ENCODE results near the gene IKZF3.
"Not testable (repeated sequence)": the region's sequence is repeated elsewhere in the genome, so short reads cannot be mapped to it uniquely, and the experiment has no call there.

The IKZF3 gene

DNA sequence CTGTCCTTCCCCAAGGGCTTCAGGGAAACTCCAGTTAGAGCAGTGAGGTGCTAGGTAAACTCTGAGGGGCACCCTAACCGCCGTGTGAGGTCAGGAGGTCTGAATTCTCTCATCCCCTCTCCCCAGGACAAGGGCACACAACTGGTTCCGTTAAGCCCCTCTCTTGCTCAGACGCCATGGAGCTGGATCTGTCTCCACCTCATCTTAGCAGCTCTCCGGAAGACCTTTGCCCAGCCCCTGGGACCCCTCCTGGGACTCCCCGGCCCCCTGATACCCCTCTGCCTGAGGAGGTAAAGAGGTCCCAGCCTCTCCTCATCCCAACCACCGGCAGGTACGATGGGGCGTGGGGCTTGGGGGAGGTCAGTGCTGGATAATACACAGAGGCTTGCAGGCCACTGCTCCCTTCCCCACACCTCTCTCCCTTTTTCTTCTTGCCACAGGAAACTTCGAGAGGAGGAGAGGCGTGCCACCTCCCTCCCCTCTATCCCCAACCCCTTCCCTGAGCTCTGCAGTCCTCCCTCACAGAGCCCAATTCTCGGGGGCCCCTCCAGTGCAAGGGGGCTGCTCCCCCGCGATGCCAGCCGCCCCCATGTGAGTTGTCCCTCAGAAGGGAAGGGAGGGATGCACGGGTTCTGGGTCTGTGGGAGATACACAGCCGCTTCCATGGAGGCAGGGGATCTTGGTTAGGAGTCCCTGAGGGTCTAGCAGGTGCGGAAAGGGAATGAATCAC is 121.8 kb downstream of the IKZF3 start:
- in situ Hi-C loops (cut with MboI; ENCODE audit: low sequenced_read_pairs): no loop called here

DNA sequence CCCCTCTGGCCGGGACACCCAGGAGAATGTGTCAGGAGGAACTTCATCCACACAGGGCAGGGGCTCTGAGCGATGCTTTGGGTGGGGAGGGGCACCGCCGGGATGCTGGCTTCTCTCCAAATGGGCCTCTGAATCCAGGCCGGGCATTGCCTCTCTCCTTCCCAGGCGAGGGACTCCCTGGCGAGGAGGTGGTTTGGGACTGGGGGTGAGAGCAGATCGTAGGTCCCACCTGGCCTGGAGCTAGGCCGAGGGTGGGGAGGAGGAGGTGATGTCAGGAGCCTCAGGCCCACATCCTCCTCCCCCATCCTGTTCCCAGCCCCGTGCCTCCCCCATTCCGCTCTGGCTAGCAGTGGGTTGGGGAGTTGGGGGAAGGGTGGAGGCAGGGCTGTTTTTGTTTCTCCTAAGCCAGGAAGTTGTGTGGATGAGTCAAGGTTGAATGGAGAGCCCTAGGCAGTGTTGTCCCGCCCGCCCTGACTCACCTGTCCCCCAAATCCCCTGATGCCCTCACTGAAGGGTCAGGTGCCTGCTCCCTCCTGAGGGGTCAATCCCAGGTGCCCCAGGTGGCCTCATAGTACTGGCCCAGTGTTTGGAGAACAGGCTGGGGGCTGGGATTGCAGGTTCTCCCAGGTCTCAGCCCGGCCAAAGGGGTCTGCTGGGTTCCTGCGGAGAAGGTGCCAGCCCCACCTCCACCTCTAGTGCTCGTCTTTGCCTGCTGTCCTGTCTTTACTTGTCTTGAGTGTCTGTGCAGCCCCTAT is 123.6 kb downstream of the IKZF3 start:
- in situ Hi-C loops (cut with MboI; ENCODE audit: low sequenced_read_pairs): no loop called here

DNA sequence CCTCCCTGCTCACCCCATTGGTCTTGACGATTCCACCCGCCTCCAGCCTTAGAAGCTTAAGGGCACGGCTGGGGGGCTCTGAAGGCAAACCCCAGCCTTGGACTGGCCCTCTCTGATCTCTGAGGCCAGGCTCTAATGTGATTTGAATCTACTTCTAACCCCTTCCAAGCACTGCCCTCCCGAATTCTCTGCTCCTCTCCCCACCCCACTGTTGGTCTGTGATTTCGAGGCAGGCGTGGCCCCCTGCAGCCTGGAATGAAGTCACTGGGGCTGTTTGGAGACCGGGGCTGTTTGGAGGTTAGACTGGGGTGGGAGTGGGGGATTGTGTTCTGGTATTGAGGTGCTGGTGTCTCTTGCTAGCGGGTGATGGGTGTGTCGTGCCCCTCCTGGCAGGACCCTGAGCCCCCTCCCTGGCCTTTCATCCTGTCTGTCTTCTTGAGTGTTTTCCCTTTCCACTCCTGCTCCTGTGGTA is 124.2 kb downstream of the IKZF3 start:
- in situ Hi-C loops (cut with MboI; ENCODE audit: low sequenced_read_pairs): no loop called here

DNA sequence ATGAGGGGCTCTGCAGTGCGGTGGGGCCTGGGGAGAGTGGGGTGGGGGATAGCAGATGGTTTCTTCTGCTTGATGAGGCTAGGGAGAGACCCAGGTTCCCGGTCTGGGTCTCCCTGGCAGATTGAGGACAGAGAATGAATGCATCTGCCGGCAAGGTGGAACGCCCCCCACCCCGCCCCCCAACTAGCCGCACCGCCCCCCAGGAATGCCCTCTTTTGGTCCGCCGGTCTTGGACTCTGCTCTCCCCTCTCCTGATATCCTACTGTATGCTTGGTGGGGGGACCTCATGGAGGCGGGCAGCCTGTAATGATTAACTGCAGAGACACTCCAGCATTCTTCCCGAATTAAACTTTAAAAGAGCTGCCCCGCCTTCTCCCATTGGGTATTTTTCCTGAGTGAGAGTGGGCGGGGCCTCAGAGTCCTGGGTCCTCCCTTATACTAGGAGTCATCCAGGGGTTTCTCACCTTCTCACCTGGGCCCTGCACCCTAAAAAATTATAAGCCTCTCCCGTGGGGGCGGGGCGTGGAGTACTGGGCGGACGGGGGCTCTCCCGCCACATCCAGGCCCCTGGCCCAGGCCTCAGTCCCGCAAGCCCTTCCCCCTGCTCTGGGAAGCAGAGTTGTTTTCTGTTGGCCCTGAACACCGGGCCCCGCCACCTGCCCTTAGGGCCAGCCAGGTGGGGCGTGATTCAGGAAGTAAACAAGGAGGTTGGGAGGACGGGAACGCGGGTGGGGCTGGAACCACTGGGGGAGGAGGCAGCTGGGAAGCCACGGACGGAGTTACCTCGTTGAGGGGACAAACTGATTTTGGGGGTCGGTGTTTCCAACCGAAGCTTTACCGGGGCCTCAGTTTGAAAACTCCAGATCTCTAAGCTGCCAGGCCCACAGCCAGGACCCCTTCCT is 124.9 kb downstream of the IKZF3 start:
- in situ Hi-C loops (cut with MboI; ENCODE audit: low sequenced_read_pairs): no loop called here

DNA sequence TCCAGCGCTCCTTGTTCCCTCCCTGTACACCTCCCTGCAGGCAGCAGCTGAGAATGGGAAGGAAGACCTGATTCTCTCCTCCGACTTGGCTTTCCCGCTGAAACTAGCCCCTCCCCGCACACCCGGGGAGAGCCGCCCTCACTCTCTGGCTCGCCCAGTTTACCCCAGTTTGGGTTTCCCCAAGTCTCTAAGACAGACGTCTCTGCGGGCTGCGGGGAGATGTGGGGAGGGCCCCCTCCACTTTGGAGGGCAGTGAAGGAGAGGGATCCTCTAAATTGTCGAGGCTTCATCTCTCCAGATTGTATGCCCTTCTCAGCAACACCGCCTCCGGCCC is 125.6 kb downstream of the IKZF3 start:
- in situ Hi-C loops (cut with MboI; ENCODE audit: low sequenced_read_pairs): no loop called here

DNA sequence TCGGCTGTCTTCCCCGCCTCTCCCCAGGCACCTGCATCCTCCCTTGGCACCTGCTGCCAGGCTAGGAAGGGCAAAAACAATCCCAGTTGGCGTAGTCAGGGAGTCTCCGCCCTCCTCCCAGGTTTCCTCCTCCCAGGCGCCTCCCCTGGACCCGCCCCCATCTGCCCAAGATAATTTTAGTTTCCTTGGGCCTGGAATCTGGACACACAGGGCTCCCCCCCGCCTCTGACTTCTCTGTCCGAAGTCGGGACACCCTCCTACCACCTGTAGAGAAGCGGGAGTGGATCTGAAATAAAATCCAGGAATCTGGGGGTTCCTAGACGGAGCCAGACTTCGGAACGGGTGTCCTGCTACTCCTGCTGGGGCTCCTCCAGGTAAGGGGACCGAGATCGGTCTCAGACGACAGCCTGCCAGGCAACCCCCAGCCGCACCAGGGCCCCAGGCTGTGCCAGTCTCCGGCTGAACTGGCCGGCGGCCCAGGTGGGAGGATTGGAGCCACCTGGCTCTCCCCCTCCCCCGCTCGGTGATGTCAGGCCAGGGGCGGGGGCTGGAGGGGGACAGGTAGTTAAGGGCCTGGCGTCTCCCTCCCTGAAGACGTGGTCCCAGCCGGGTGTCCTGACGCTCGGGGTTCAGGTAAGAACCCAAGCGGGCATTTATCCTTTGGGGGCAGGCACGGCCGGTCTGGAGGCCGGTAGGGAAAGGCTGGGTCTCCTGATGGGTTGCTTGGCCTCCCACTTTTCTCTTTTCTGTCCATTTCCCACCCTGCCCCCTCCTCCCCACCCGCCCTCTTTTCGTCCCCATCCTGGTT is 126.1 kb downstream of the IKZF3 start, which contains the start of gene GRB7:
GRB7 (plus strand) TSS at position 179 of the 808 bp plus-strand sequence. CDS start 4,364 bp downstream, outside the sequence.
- in situ Hi-C loops (cut with MboI; ENCODE audit: low sequenced_read_pairs): no loop called here

DNA sequence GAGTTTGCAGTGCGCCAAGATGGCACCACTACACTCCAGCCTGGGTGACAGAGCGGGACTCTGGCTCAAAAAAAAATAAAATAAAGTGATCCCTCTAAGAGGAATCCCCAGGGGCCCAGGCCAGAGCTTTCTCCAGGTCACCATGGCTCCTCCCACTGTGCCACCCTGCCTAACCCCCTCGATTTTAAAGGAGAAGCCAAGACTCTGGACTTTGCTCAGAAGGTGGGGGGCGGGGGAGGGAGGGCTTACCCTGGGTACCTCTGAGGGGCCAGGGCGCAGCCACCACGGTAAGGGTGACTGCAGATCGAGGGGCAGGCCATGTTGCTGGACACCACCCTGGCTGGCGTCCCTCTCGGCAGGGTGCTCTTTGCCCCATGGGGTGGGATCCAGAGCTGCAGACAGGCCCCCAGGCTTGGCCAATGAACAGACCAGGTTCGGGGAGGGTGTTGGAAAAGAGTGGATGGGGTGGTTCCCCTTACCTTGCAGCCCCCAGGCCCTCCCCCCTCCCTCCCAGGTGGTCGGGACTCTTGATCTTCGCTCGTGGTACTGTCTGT is 126.8 kb downstream of the IKZF3 start:
- in situ Hi-C loops (cut with MboI; ENCODE audit: low sequenced_read_pairs): no loop called here

DNA sequence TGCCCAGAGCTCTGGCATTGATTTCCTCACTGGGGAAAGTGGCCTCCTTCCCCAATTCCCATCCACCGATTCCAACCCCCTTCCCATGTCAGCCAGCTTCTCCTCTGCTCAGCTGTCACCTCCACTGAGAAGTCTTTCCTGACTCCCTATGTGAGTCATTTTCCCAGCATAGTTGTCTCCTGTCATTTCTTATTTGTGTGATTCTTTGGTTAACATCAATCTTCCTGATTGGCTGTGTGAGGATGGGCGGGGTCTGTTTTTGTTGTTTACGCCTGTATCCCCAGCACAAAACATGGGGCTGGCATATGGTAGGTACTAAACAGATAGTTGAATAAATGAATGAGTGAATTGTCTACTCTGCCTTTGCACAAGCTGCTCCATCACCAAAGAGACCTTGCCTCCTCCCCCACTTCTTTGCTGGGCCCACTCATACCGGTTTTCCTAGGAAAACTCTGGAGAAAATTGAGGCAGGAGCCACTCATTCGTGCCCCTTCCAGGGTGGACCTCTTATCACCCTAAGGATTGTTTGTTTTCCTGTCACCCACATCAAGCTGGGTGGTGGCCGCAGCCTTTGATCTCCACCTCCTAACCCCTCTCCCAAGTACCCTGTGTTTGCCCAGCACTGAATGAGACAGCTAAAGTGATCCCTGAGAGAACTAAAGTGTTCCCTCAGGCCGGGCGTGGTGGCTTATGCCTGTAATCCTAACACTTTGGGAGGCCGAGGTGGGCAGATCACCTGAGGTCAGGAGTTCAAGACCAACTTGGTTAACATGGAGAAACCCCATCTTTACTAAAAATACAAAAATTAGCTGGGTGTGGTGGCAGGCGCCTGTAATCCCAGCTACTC is 127.6 kb downstream of the IKZF3 start:
- in situ Hi-C loops (cut with MboI; ENCODE audit: low sequenced_read_pairs): no loop called here

DNA sequence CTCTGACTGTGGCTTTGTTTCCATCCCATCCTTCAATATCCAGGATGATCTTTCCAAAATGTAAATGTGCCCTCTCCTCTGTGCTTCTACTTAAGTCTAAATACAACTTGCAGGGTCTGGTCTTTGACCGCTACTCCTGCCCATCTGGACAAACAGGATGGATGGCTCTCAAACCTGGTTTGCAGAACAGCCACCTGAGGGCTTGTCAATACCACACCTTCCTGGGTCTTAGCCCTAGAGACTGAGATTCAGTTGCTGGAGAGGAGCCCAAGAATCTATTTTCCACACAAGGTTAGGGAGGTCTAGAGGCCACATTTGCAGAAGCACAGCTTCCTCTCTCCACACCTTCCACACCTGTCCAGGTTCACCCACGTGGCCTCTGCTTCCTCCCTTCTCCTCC is 128.2 kb downstream of the IKZF3 start:
- in situ Hi-C loops (cut with MboI; ENCODE audit: low sequenced_read_pairs): no loop called here

DNA sequence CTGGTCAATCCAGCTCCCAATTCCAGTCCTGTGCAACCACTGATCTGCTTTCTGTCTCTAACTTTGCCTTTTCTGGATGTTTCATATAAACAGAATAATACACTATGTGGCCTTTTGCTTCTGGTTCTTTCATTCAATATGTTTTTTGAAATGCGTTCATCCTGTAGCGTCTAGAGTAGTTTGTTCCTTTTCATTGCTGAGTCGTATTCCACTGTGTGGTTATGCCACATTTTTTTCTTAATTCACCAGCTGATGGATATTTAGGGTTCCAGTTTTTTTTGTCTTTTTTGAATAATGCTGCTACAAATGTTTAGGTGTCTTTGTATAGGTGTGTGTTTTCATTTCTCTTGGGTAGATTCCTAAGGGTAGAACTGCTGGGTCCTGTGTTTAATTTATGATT is 131.5 kb downstream of the IKZF3 start:
- in situ Hi-C loops (cut with MboI; ENCODE audit: low sequenced_read_pairs): no loop called here

DNA sequence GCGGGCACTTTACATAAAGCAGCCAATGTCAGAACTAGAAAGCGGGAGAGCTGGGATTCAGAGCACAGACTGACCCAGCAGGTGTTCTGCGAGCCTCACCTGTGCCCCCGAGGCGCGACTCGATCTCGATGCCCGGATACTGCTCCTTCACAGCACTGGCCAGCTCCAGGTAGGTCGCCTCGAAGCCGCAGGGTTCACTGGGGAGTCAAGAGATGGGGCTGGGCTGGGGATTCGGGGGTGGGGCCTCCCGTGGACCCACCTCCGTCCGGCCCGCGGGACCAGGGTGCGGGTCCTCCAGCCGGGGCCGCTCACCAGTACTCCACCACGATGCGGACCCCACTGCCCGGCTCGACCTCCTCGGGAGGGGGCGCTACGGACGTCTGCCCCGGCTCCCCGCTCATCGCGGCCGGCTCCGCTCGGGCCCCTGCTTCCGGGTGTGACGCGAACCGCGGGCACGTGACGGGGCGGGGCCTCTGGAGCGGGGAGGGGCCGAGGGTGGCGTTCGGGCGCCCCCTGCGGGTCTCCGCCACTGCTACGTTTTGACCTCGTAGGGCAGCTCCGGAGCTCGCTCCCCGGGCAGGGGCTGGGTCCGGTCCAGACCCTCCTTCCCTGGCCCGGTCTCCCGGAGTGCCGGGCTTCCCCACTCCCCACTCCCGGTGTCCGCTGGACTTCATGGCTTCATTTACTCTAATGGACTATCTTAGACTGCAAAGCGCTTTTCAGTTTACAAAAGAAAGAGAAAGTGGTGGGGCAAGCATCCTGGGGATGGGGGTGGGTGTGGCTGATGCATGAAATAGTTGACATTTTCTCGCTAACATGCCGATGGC is 133.8 kb downstream of the IKZF3 start, which contains the start of gene MIEN1:
MIEN1 (minus strand) TSS at position 438 of the 827 bp plus-strand sequence; CDS start at position 401, 37 bp downstream.
- in situ Hi-C loops (cut with MboI; ENCODE audit: low sequenced_read_pairs): no loop called here

DNA sequence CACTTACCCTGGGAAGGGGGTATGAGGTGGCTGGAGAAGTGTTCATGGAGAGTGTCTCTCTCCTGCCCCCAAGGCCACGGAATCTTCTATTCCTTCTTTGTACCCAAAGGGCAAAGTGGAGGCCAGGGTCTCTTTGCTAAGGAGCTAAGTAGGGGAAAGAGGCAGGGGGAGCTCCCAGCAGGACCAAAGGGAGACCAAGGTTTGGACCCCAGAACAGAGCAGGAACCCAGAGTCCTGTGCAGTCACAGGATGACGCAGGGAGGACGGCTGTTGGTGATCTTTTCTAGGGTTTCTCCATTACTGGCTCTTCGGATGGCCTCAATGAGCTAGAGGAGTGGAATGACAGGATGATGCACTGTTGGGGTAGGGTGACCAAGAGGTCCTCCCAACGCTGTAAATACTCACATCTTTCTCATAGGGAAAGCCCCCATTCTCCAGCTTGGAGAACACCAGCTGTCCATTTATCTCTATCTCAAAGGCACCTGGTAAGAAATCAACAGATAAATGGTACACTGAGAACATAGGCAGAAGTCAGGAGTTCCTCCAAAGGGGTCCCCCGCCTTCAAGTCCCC is 134.7 kb downstream of the IKZF3 start:
- in situ Hi-C loops (cut with MboI; ENCODE audit: low sequenced_read_pairs): no loop called here

DNA sequence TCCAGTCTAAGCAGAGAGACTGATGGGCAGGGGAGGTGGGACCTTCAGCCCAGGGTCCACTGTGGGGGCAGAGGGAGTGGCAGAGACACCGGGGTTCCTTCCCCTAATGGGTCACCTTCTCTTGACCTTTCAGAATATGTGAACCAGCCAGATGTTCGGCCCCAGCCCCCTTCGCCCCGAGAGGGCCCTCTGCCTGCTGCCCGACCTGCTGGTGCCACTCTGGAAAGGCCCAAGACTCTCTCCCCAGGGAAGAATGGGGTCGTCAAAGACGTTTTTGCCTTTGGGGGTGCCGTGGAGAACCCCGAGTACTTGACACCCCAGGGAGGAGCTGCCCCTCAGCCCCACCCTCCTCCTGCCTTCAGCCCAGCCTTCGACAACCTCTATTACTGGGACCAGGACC is 136.6 kb downstream of the IKZF3 start:
- in situ Hi-C loops (cut with MboI; ENCODE audit: low sequenced_read_pairs): no loop called here

DNA sequence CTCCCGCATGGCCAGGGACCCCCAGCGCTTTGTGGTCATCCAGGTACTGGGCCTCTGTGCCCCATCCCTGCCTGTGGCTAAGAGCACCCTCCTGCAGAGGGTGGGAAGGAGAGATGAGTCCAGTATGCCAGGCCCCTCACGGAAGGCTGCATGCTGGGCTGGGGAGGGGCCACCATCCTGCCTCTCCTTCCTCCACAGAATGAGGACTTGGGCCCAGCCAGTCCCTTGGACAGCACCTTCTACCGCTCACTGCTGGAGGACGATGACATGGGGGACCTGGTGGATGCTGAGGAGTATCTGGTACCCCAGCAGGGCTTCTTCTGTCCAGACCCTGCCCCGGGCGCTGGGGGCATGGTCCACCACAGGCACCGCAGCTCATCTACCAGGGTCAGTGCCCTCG is 137.5 kb downstream of the IKZF3 start:
- in situ Hi-C loops (cut with MboI; ENCODE audit: low sequenced_read_pairs): no loop called here

DNA sequence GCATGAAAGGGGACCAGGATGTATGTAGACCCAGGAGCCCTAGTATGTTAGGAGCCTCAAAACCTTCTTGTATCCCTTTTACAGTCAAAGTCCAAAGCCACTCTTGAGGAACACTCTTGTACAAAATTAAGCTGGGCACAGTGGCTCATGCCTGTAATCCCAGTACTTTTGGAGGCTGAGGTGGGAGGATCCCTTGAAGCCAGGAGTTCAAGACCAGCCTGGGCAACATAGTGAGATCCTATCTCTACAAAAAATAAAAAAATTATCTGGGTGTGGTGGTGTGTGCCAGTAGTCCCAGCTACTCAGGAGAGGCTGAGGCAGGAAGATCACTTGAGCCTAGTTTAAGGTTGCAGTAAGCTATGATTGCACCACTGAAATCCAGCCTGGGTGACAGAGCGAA is 138.2 kb downstream of the IKZF3 start:
- in situ Hi-C loops (cut with MboI; ENCODE audit: low sequenced_read_pairs): not testable (repeated sequence)

DNA sequence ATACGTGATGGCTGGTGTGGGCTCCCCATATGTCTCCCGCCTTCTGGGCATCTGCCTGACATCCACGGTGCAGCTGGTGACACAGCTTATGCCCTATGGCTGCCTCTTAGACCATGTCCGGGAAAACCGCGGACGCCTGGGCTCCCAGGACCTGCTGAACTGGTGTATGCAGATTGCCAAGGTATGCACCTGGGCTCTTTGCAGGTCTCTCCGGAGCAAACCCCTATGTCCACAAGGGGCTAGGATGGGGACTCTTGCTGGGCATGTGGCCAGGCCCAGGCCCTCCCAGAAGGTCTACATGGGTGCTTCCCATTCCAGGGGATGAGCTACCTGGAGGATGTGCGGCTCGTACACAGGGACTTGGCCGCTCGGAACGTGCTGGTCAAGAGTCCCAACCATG is 139.4 kb downstream of the IKZF3 start:
- in situ Hi-C loops (cut with MboI; ENCODE audit: low sequenced_read_pairs): no loop called here

DNA sequence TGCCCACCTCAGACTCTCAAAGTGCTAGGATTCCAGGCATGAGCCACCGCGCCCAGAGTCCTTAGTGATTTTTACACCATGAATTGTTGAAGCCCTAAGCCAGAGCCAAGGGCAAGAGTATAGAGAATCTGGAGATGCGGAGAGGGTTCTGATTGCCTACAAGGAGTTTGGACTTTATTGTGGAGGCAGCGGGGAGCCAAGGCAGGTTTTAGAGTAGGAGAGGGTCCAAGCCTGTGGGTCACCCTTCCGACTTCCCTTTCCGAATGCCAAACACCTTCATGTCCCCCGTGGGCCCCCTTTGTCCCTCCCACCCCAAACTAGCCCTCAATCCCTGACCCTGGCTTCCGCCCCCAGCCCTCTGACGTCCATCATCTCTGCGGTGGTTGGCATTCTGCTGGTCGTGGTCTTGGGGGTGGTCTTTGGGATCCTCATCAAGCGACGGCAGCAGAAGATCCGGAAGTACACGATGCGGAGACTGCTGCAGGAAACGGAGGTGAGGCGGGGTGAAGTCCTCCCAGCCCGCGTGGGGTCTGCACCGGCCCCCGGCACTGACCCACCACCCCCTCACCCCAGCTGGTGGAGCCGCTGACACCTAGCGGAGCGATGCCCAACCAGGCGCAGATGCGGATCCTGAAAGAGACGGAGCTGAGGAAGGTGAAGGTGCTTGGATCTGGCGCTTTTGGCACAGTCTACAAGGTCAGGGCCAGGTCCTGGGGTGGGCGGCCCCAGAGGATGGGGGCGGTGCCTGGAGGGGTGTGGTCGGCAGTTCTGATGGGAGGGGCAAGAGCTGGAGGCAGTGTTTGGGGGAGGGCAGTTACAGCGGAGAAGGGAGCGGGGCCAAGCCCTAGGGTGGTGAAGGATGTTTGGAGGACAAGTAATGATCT is 140.9 kb downstream of the IKZF3 start:
- in situ Hi-C loops (cut with MboI; ENCODE audit: low sequenced_read_pairs): no loop called here

Data from HL-60/S4 treated with phorbol 12-myristate 13-acetate at 8.2 ng/mL for 4 days and 3 days (cell line).